Ammon's horn (tissue), 1 donor: Measurements from ENCODE around the gene SERPINH1.

Source experiments
- DNase-seq: peaks from one replicate; pipeline ENCODE4 v3.0.0-alpha.2; 2016; ENCODE audit warnings: low spot score

The SERPINH1 gene

GRCh38 chr11:75562048-75562835 lies at the start of gene SERPINH1:
SERPINH1 (plus strand) TSS chr11:75562253; CDS start chr11:75566350, 4,097 bp downstream.
- DNase-seq, result peak; percentile 84

GRCh38 chr11:75513250-75513649 lies 48.8 kb upstream of the SERPINH1 start:
- no peak for DNase-seq

DNA sequence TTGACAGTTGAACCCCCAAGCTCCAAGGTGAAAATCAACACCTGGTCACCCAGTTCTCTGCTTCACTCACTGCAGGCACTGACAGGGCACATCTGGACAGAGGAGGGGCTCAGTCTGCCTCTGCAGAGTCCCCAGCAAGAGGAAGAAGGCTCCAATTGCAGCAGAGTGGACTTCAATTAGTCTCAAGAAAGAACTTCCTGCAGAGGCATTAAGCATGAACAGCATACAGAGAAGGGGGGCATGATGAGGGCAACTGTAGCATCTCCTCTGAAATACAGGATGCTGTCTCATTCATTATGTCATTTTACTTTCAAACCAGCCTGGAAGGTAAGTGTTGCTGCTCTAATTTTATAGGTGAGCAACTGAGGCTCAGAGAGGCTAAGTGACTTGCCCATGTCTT lies 47.5 kb upstream of the SERPINH1 start:
- DNase-seq, result no peak

GRCh38 chr11:75516140-75516539 lies 45.9 kb upstream of the SERPINH1 start:
- DNase-seq, result no peak

- no peak for DNase-seq
Measured at GRCh38 chr11:75516886-75517285, 45.2 kb upstream of the SERPINH1 start.

- DNase-seq, result no peak
Measured at GRCh38 chr11:75518204-75518549, 43.9 kb upstream of the SERPINH1 start.

DNA sequence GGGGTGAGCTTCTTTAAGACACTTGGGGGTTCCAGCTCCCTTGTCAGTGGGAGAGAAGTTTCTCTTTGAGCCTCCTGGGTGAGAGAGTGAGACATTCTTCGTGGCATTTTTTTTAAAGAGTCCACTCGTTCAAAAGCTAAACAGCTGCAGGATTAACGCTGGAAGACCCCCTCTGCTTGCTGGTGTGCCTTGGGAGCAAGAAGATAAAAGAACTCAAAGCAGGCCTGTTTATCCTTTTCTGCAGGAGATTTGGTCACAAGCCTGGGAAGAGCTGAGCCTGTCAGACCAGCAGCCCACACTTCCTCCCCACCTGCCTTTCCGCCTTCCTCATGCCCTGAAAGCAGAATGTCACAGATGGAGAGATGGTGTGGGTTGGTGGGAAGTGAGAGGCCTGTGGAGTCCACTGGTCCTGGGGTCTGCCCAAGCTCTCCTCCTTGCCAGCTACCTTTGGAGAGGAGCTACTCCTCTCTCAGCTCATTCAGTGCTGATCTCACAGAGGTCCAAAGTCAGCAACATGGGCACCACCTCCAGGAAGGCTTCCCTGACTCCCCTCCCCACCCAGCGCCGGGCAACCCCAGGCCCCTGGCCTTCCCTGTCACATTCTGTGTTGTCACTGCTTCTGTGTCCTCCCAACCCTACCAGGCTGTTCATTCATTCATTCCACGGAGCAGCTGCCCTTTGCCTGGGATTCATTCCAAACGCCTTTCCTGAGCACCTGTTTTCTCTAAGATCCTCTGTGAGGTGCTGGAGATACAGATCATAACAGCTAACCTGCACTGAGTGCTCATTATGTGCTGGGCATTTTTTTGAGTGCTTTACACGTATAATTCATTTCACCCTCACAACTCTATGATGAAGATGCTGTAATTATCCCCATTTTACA lies 43.0 kb upstream of the SERPINH1 start:
- no peak for DNase-seq

GRCh38 chr11:75520688-75521087 lies 41.4 kb upstream of the SERPINH1 start:
- no peak for DNase-seq

- DNase-seq, result no peak
Measured at GRCh38 chr11:75522286-75523044, 39.6 kb upstream of the SERPINH1 start.

- no peak for DNase-seq
Measured at GRCh38 chr11:75523189-75523588, 38.9 kb upstream of the SERPINH1 start.

GRCh38 chr11:75523811-75524664 lies 38.0 kb upstream of the SERPINH1 start:
- no peak for DNase-seq

DNA sequence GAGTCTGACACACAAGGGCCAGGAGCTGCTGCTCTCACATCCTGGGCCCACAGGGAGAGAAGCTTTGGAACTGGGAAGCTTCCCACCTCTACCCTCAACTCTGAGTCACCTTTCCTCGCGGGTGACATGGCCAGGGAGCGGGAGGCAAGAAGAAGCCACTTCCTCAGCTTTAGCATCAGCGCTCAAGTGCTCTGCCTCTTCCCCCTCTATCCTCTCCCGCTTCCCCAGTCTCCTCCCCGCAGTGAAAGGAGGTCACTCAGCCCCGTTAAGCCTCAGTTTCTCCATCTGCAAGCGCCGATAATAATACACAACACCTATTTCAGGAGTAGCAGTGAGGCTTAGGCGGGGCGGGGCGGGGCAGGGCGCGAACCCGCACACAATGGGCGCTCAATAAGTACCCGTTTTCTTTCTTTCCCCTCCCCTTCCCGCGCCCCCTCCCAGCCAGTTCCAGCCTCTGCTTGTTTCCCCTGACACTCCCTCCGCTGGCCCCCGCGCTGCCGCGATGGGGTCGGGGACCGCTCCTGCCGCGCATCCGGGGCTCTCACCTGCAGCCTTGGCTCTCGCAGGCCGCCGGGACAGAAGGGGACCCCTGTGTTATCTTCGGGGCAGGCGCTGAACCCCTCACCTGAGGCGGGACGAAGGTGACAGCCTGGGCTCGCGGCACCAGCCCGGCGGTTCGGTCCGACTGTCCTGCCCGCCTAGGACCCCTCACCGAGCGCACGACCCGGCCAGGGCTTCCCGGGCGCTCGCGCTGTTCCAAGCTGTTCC lies 37.2 kb upstream of the SERPINH1 start:
- no peak for DNase-seq

DNA sequence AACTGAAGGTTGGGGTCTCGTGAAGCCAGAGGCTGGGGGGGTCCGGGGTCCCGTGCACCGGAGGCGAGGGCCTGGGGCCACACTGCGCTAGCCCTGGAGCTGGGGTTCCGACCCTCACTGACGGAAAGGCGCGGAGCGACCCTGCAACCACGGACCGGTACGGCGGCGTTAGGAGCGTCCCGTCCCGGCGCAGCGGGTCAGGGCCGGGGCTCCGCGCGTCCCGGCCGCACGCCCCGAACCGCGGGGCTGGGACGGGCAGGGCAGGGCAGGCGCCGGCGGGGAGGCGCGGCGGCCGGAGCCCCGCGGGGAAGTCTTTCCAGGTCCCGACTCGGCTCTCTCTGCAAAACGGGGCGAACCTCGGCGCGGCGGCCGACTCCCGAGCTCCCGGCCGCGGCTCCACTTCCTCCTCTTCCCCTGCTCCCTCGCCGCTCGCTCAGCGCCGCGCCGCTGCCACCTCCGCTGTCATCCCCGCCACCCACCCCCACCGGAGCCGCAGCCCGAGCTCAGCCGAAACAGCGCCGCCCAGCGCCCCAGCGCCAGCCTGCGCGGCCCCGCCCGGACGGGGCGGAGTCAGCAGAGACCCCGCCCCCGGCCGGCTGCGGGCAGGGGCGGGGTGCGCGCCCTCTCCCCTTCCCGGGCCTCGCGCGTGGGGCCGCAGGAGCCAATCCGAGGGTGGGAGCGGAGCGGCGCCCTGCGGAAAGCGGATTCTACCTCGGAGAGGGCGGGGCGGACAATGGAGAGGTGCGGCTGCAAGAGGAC lies 36.4 kb upstream of the SERPINH1 start, which contains the start of gene GDPD5:
Gene GDPD5 (minus strand): TSS at position 509 of the 759 bp plus-strand sequence. CDS start 48,206 bp downstream, outside the sequence.
- DNase-seq, result peak; percentile 92

DNA sequence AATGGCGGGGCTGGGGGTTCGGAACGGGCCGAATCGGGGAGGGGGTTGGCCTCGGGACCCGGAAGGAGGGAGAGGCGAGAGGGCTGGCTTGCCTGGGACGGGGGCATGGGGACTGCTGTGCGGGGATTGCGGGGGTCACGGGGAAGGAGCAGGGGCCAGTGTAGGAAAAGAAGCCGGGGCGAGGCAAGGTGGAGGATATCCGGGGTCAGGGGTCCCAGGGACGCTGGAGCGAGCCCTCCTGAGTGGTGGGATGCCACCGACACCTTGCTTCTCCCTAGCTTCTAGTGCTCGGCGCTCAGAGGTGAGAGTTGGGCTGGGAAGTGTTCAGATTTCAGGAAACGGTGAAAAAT lies 35.9 kb upstream of the SERPINH1 start:
- no peak for DNase-seq

- DNase-seq, result no peak
Measured at GRCh38 chr11:75527130-75527529, 34.9 kb upstream of the SERPINH1 start.

- DNase-seq, result no peak
Measured at GRCh38 chr11:75527938-75528735, 33.9 kb upstream of the SERPINH1 start.

DNA sequence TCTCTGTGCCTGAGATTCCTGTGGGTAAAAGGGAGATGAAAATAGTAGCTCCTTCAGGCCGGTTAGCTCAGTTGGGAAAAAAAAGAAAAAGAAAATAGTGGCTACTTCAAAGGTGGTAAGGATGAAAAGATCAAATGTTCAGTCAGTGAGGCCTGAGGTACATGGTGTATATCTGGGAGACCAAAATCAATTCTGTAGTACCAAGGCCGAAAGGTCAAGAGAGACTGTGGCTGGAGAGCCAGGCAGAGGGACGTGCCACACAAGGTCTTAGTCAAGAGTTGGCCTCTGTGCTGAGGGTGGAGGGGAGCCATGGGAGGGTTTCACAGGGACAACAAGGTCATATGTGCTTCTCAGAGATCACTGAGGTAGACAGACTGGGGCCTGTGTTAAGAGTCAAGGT lies 31.5 kb upstream of the SERPINH1 start:
- no peak for DNase-seq

- DNase-seq, result no peak
Measured at GRCh38 chr11:75531325-75531724, 30.7 kb upstream of the SERPINH1 start.
